OCI-LY3 (cell line): ENCODE data around the gene ZNF865.

ENCODE experiments used
- CTCF ChIP-seq: fragments of 200-600, 300-600 bp; sonication (generic); IDR thresholded peaks from 2 replicates; pipeline ENCODE4 v1.5.1; 2014; ENCODE audit warnings: antibody characterized with exemption, low read length, low read depth
- EZH2phosphoT487 ChIP-seq: fragments of 200-600 bp; shearing (Covaris generic); IDR thresholded peaks from 2 replicates; pipeline ENCODE4 v1.6.1; 2018; ENCODE audit warnings: antibody characterized with exemption, mixed run types, low read depth

- TF ChIP-seq CTCF (no peak), EZH2phosphoT487 (no peak)
Measured at GRCh38 chr19:55579766-55580621, 25.5 kb upstream of the ZNF865 start.
